Mesenchymal stem cell (in vitro differentiated cells and primary cell): Measurements from ENCODE around the gene SLC5A3.

ENCODE experiments used
- DNase-seq: peaks from one replicate; pipeline ENCODE4 v3.0.0-alpha.2; 2013
- H2AFZ ChIP-seq: one replicate; pipeline ENCODE4 v1.6.1; 2013; ENCODE audit warnings: low read depth, mild to moderate bottlenecking, control low read depth, inconsistent platforms, low read length, moderate library complexity
- H2AK5ac ChIP-seq: 2 replicates; pipeline ENCODE4 v1.6.1; 2013; ENCODE audit warnings: low read length, moderate library complexity, mild to moderate bottlenecking, inconsistent platforms; ENCODE audit not compliant: severe bottlenecking
- H2BK120ac ChIP-seq: one replicate; pipeline ENCODE4 v1.6.1; 2013; ENCODE audit warnings: low read depth, mild to moderate bottlenecking, inconsistent platforms, low read length, moderate library complexity
- H2BK12ac ChIP-seq, 2 experiments: one replicate each; pipeline ENCODE4 v1.6.1; 2013; ENCODE audit warnings: inconsistent platforms in 2 of 2, low read length in 2 of 2, mild to moderate bottlenecking in 2 of 2, moderate library complexity in 2 of 2, control low read depth in 1 of 2
- H2BK15ac ChIP-seq: one replicate; pipeline ENCODE4 v1.6.1; 2013; ENCODE audit warnings: mild to moderate bottlenecking, low read depth, inconsistent platforms; ENCODE audit not compliant: poor library complexity, severe bottlenecking
- H2BK5ac ChIP-seq: 2 replicates; pipeline ENCODE4 v1.6.1; 2013; ENCODE audit warnings: low read depth, mild to moderate bottlenecking, low read length, control low read depth, inconsistent platforms; ENCODE audit not compliant: poor library complexity, severe bottlenecking
- H3K14ac ChIP-seq, 2 experiments: one replicate each; pipeline ENCODE4 v1.6.1; 2013; ENCODE audit warnings: inconsistent platforms in 2 of 2, low read length in 2 of 2, control low read depth in 1 of 2, mild to moderate bottlenecking in 1 of 2, moderate library complexity in 1 of 2
- H3K18ac ChIP-seq, 2 experiments: one replicate each; pipeline ENCODE4 v1.6.1; 2013; ENCODE audit warnings: inconsistent platforms in 2 of 2, low read length in 2 of 2, control low read depth in 1 of 2, low read depth in 1 of 2, mild to moderate bottlenecking in 1 of 2
- H3K23ac ChIP-seq, 2 experiments: one replicate each; pipeline ENCODE4 v1.6.1; 2013; ENCODE audit warnings: inconsistent platforms in 2 of 2, low read length in 2 of 2, mild to moderate bottlenecking in 2 of 2, moderate library complexity in 2 of 2, control low read depth in 1 of 2
- H3K27ac ChIP-seq: 2 replicates; pipeline ENCODE4 v1.5.1; 2013; ENCODE audit warnings: mild to moderate bottlenecking, moderate library complexity, low read length, control low read depth, inconsistent platforms; ENCODE audit not compliant: poor library complexity, severe bottlenecking
- H3K27me3 ChIP-seq, 2 experiments: 2 replicates each; pipeline versions ENCODE4 v1.6.1 to v1.7.0; 2013; ENCODE audit warnings: low read length in 2 of 2, mild to moderate bottlenecking in 2 of 2, moderate library complexity in 2 of 2, control low read depth in 1 of 2, inconsistent platforms in 1 of 2; ENCODE audit not compliant: control insufficient read depth in 1 of 2, insufficient read depth in 1 of 2
- H3K36me3 ChIP-seq, 2 experiments: 2 replicates each; pipeline versions ENCODE4 v1.6.1 to v1.7.0; 2013; ENCODE audit warnings: low read length in 2 of 2, control low read depth in 1 of 2, inconsistent platforms in 1 of 2, low read depth in 1 of 2, mild to moderate bottlenecking in 1 of 2; ENCODE audit not compliant: insufficient read depth in 2 of 2, control insufficient read depth in 1 of 2
- H3K4ac ChIP-seq, 2 experiments: one replicate each; pipeline ENCODE4 v1.6.1; 2013; ENCODE audit warnings: inconsistent platforms in 2 of 2, low read length in 2 of 2, mild to moderate bottlenecking in 2 of 2, moderate library complexity in 2 of 2, control low read depth in 1 of 2, low read depth in 1 of 2
- H3K4me1 ChIP-seq: 2 replicates; pipeline ENCODE4 v1.6.1; 2013; ENCODE audit warnings: low read depth, low read length, control low read depth; ENCODE audit not compliant: control insufficient read depth, insufficient read depth
- H3K4me2 ChIP-seq: 2 replicates; pipeline ENCODE4 v1.6.1; 2013; ENCODE audit warnings: low read length, mild to moderate bottlenecking, inconsistent platforms; ENCODE audit not compliant: poor library complexity, severe bottlenecking
- H3K4me3 ChIP-seq, 2 experiments: 2 replicates each; pipeline versions ENCODE4 v1.5.1 to v1.7.0; 2013; ENCODE audit warnings: low read length in 2 of 2, mild to moderate bottlenecking in 2 of 2, control low read depth in 1 of 2, low read depth in 1 of 2; ENCODE audit not compliant: insufficient read depth in 1 of 2
- H3K79me1 ChIP-seq: replicated peaks from 2 replicates; pipeline ENCODE4 v1.6.1; 2013; ENCODE audit warnings: mild to moderate bottlenecking, control low read depth, low read length, inconsistent platforms; ENCODE audit not compliant: poor library complexity, severe bottlenecking
- H3K9ac ChIP-seq: 2 replicates; pipeline ENCODE4 v1.7.0; 2013; ENCODE audit warnings: mild to moderate bottlenecking, low read length, moderate library complexity
- H3K9me3 ChIP-seq: 2 replicates; pipeline ENCODE4 v1.7.0; 2013; ENCODE audit warnings: mild to moderate bottlenecking, low read length; ENCODE audit not compliant: control insufficient read depth
- H4K8ac ChIP-seq: one replicate; pipeline ENCODE4 v1.6.1; 2013; ENCODE audit warnings: inconsistent platforms, mild to moderate bottlenecking, low read length, moderate library complexity
- H4K91ac ChIP-seq: one replicate; pipeline ENCODE4 v1.6.1; 2013; ENCODE audit warnings: mild to moderate bottlenecking, low read length, inconsistent platforms
- whole genome bisulfite sequencing: methylation state at CpG from one replicate; pipeline ENCODE4 v1.1.7; 2013; ENCODE audit warnings: mixed read lengths; 5-methylcytosine and 5-hydroxymethylcytosine counted together

The SLC5A3 gene

GRCh38 chr21:34029743-34030528, 43.4 kb upstream of the SLC5A3 start:
- no peaks in the 10 kb centered on the region for H3K36me3 ChIP-seq
- H2BK12ac ChIP-seq: peak overlapping the region in 1 of 2 experiments; percentile 95
- no peak overlapping the region for H2AK5ac ChIP-seq
- 60% methylated on average over 11 of the region's 13 CpGs for WGBS
- H3K9ac ChIP-seq: no peak overlapping the region
- H3K79me1 ChIP-seq: no peaks in the 10 kb centered on the region
- H2BK120ac ChIP-seq: no peak overlapping the region
- DNase-seq: peak; percentile 78
- no peak overlapping the region for H3K14ac ChIP-seq
- no peak overlapping the region for H3K4ac ChIP-seq
- H4K91ac ChIP-seq: peak overlapping the region; percentile 88
- H3K9me3 ChIP-seq: peaks cover 8% of the 10 kb centered on the region
- no peak overlapping the region for H2BK15ac ChIP-seq
- no peak overlapping the region for H3K4me3 ChIP-seq
- H3K18ac ChIP-seq: no peak overlapping the region
- H3K4me2 ChIP-seq: no peak overlapping the region
- H2BK5ac ChIP-seq: no peak overlapping the region
- peak overlapping the region; percentile 57 for H2AFZ ChIP-seq
- peaks cover 2% of the 10 kb centered on the region for H3K4me1 ChIP-seq
- H4K8ac ChIP-seq: peak overlapping the region; percentile 77
- no peaks in the 10 kb centered on the region for H3K27me3 ChIP-seq
- H3K23ac ChIP-seq: no peak overlapping the region
- H3K27ac ChIP-seq: no peak overlapping the region

GRCh38 chr21:34031835-34032370, 41.5 kb upstream of the SLC5A3 start:
- H3K18ac ChIP-seq: no peak overlapping the region
- no peaks in the 10 kb centered on the region for H3K36me3 ChIP-seq
- H2BK120ac ChIP-seq: no peak overlapping the region
- H3K23ac ChIP-seq: no peak overlapping the region
- no peak overlapping the region for H3K4me2 ChIP-seq
- H3K9me3 ChIP-seq: peaks cover 8% of the 10 kb centered on the region
- H3K27ac ChIP-seq: no peak overlapping the region
- no peak overlapping the region for H3K9ac ChIP-seq
- H3K27me3 ChIP-seq: no peaks in the 10 kb centered on the region
- H2BK15ac ChIP-seq: no peak overlapping the region
- no peak overlapping the region for H4K8ac ChIP-seq
- no peak overlapping the region for H3K14ac ChIP-seq
- no peak overlapping the region for H3K4ac ChIP-seq
- DNase-seq: no peak
- 88% methylated on average over 10 of the region's 11 CpGs for WGBS
- no peak overlapping the region for H4K91ac ChIP-seq
- H3K79me1 ChIP-seq: no peaks in the 10 kb centered on the region
- peaks cover 10% of the 10 kb centered on the region for H3K4me1 ChIP-seq
- H2AK5ac ChIP-seq: no peak overlapping the region
- no peak overlapping the region for H2BK5ac ChIP-seq
- H3K4me3 ChIP-seq: no peak overlapping the region
- no peak overlapping the region for H2BK12ac ChIP-seq
- no peak overlapping the region for H2AFZ ChIP-seq

GRCh38 chr21:34034369-34035014, 38.9 kb upstream of the SLC5A3 start:
- Histone ChIP-seq H3K4ac (no peak overlapping the region), H3K27me3 (no peaks in the 10 kb centered on the region), H3K18ac (no peak overlapping the region), H3K9ac (no peak overlapping the region), H3K36me3 (no peaks in the 10 kb centered on the region), H3K4me3 (no peak overlapping the region), H3K79me1 (no peaks in the 10 kb centered on the region), H3K4me2 (peak overlapping the region; percentile 56), H2BK12ac (no peak overlapping the region), H3K4me1 (peaks cover 14% of the 10 kb centered on the region), H4K91ac (no peak overlapping the region), H3K14ac (no peak overlapping the region), H2AFZ (no peak overlapping the region), H2BK120ac (no peak overlapping the region), H2BK5ac (no peak overlapping the region), H2AK5ac (no peak overlapping the region), H3K27ac (peak overlapping the region; percentile 93), H2BK15ac (no peak overlapping the region), H3K9me3 (no peaks in the 10 kb centered on the region), H3K23ac (no peak overlapping the region), H4K8ac (no peak overlapping the region)
- 85% methylated on average over 6 of the region's 8 CpGs for WGBS
- DNase-seq: no peak

GRCh38 chr21:34035619-34036354, 37.6 kb upstream of the SLC5A3 start:
- Histone ChIP-seq H2AK5ac (peak overlapping the region; percentile 21), H3K4me1 (peaks cover 14% of the 10 kb centered on the region), H3K27ac (peak overlapping the region; percentile 64), H2BK120ac (no peak overlapping the region), H3K9ac (no peak overlapping the region), H3K4me3 (no peak overlapping the region), H3K18ac (no peak overlapping the region), H3K23ac (no peak overlapping the region), H2BK12ac (no peak overlapping the region), H2BK15ac (no peak overlapping the region), H3K27me3 (no peaks in the 10 kb centered on the region), H4K91ac (no peak overlapping the region), H2BK5ac (no peak overlapping the region), H3K79me1 (no peaks in the 10 kb centered on the region), H3K36me3 (no peaks in the 10 kb centered on the region), H4K8ac (no peak overlapping the region), H3K4ac (no peak overlapping the region), H3K9me3 (no peaks in the 10 kb centered on the region), H2AFZ (no peak overlapping the region), H3K4me2 (no peak overlapping the region), H3K14ac (no peak overlapping the region)
- no peak for DNase-seq
- WGBS: 95% methylated on average over 8 of the region's 8 CpGs
